Measurements from ENCODE around the gene EML6.
"Not testable (repeated sequence)": the region's sequence is repeated elsewhere in the genome, so short reads cannot be mapped to it uniquely, and the experiment has no call there.

Gene EML6

GRCh38 chr2:54975598-54976492, 252.4 kb downstream of the EML6 start:
- in situ Hi-C loops (cut with MboI; ENCODE audit: low sequenced_read_pairs) = no loop called here

- in situ Hi-C loops (cut with MboI; ENCODE audit: low sequenced_read_pairs) = no loop called here
Observed at GRCh38 chr2:54977149-54977548, 253.7 kb downstream of the EML6 start.

- in situ Hi-C loops (cut with MboI; ENCODE audit: low sequenced_read_pairs) = no loop called here
Observed at GRCh38 chr2:54979321-54980044, 256.0 kb downstream of the EML6 start.

DNA sequence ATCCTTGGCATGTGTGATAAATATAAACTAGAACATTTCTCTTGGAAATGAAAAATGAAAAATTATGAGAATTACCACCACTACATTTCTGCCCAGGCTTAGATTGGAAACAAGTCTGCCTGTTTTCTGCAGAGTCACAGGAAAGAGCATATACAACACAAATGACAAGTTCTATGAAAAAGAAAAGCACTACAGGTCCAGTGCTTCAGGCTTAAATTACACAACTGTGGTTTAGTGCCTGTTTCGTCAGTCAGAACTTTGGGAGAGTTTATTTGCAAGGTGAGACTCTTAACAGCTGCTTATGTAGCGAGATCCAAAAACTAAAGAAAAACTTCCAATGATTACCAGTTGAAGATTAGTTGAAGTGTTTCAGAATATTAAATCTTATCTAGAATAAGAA, 257.9 kb downstream of the EML6 start:
- in situ Hi-C loops (cut with MboI; ENCODE audit: low sequenced_read_pairs) = no loop called here

GRCh38 chr2:54983345-54984220, 260.1 kb downstream of the EML6 start:
- in situ Hi-C loops (cut with MboI; ENCODE audit: low sequenced_read_pairs) = no loop called here

DNA sequence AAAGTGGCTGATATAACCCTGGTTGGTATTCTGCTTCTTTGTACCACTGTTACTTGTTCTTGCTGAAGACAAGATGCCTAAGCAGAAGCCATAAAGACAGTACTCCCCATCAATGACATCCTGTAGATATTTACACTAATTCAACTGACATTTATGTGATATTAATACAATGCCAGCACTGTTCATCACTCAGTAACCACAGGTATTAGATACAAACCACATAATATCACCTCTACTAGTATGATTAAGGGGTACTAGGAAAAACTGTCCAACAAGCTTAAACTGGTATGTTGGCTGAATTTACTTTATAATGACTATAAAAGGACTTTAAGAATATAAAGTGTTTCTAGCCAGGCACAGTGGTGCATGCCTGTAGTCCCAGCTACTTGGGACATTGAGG, 261.0 kb downstream of the EML6 start:
- in situ Hi-C loops (cut with MboI; ENCODE audit: low sequenced_read_pairs) = no loop called here

DNA sequence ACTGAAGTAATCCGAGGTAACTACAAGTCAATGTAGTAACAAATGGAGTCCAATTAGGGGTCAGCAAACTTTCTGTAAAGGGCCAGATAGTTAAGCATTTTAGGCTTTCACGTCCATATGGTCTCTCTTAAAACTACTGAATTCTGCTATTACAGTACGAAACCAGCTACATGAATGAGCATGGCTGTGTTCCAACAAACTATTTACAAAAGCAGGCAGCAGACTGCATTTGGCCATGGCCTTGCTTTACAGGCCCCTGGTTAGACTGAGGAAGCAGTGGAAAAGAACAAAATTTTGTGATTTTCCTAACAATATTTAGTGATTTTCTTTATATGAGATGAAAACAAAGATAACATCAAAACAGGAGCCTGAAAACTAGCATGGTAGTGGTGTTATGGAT, 262.8 kb downstream of the EML6 start:
- in situ Hi-C loops (cut with MboI; ENCODE audit: low sequenced_read_pairs) = no loop called here

- in situ Hi-C loops (cut with MboI; ENCODE audit: low sequenced_read_pairs) = no loop called here
Observed at GRCh38 chr2:54988612-54989011, 265.1 kb downstream of the EML6 start.

- in situ Hi-C loops (cut with MboI; ENCODE audit: low sequenced_read_pairs) = not testable (repeated sequence)
Observed at GRCh38 chr2:54990694-54991093, 267.2 kb downstream of the EML6 start.

DNA sequence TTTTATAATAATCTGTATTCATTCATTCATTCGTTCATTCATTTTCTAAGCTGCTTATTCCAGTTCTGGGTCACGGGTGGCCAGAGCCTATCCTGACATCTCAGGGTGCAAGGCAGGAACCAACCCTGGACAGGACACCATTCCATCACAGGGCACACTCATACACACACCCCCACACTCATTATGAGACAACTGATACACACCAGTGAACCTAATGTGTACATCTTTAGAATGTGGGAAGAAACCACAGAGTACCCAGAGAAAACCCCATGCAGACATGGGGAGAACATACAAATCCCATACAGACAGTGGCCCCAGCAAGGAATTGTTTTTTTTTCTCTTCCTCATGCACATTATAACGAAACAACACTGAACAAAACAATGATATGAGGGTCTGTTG, 272.1 kb downstream of the EML6 start:
- in situ Hi-C loops (cut with MboI; ENCODE audit: low sequenced_read_pairs) = no loop called here

- in situ Hi-C loops (cut with MboI; ENCODE audit: low sequenced_read_pairs) = no loop called here
Observed at GRCh38 chr2:54997826-54998225, 274.4 kb downstream of the EML6 start.

DNA sequence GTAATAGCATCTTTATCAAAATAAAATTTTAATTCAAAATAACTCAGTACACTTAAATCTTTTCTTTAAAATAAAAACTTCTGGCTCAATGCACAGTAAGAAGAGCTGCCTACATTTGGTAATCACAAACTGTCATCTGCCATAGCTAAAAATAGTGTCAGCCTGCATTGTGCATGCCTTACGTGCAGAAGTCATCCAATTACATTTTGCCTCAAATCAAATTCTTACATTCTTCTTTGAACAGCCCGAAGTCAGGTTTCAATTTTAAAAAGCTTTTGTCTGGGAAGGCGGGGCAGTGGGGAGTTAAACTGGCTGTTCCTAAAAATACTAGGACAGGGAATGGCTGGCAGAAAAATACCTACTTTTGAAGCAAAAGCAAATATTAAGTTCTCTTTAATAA, 275.7 kb downstream of the EML6 start:
- in situ Hi-C loops (cut with MboI; ENCODE audit: low sequenced_read_pairs) = no loop called here

DNA sequence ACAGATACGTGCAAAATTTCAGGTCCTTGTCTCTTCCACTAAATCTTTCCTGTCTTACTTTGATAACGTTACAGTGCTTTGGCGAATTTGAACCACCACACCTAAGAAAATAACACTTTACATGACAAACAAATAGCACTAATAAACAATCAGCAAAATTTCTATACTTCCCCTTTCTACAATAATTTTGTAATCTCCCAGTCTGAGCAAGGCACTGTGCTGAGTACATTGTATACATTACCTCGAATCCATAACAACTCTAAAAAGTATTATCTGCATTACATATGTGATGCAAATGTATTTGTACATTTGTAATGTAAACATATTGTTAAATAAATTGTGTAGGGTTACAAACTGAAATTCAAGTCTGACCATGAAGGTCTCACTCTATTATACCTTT, 276.9 kb downstream of the EML6 start:
- in situ Hi-C loops (cut with MboI; ENCODE audit: low sequenced_read_pairs) = no loop called here

GRCh38 chr2:55001716-55002115, 278.3 kb downstream of the EML6 start:
- in situ Hi-C loops (cut with MboI; ENCODE audit: low sequenced_read_pairs) = no loop called here

DNA sequence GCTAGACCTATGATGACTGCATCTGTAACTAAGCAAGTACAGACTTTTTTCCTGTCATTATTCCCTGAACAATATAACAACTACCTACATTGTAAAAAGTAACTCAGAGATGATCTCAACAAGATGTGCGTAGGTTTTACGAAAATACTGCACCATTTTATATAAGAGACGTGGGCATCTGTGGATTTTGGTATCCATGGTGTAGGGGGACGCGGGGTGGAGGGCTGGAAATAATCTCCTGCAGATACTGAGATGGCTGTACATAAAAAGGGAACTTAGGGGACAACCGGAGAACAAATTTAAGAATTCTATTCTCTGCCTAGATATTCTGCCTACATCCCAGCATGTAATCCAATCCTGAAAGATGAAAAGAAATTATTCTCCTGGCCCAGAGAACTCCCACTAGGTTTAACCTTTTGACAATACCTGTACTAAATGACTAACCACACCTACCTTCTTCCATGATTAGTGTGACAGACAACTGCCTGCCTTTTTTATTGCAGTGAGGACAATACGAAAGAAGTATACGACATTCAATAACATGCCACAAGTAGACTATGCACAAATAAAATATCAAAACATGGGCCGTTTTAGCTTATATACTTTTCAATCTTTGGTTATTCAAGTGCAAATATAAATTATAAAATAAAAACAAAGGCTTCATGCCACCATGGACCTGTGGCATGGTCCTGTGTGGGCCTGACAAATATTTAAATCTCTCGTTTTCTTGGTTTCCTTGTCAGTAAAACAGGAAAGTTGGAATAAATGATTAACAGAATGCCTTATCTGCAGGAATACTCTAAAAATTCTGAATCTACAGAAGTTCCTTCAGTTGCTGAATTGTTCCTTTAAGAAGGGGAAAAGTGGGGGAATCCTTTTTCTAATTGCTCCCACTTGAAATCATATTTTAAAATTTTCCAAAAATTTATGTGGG, 280.5 kb downstream of the EML6 start:
- in situ Hi-C loops (cut with MboI; ENCODE audit: low sequenced_read_pairs) = no loop called here

DNA sequence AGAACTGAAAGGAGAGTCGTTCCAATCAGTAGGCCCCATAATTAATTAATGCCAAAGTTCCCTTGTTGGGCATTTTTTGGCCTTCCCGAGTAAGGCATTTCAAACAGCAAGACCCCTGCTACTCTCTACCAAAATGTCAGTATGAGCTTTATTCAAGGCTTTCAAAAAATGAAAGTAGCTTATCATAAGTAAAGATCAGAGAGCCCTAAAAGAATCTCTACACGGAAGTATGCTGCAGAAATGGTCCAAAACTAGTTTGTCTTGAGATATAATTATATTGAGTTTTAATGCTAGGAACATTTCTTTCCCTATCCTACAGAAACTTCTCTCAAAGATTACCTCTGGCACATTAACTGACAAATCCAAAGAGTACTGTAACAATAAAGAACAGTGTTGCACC, 282.8 kb downstream of the EML6 start:
- in situ Hi-C loops (cut with MboI; ENCODE audit: low sequenced_read_pairs) = no loop called here

DNA sequence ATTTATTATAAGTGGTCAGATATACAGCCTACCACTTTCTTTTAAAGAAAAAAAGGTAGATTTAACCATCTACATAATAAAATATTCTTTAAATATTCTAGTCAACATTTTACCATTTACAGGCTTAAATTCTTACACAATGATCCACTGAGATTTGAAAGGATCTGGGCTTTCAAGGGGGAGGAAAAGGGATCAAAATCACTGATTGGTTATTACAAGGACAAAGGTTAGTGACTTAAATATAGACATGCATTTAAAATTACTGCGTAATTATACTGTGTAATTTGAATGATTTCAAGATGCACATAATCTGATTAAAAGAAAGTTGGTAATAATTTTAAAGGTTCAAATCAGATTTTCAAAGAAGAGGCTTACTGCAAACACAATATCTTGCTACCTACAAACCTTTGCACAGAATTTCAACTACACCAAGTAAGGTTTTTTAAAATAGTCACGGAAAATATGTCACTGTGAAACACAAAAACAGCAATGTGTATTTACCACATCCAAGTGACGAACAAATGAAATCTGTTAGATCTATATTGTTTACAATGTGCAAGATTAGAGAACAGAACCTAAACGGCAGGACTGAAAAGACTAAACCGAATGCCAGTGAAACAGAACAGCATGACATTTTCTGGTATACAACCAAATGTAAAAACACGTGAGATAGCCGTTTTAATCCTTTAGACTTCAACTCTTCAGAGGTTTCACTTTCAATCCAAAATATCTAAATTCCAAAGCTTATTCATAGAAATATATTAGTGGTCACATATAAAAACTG, 286.0 kb downstream of the EML6 start:
- in situ Hi-C loops (cut with MboI; ENCODE audit: low sequenced_read_pairs) = loop anchor here (10.0 kb wide), 1 partner anchor 165 kb away; no protein-coding TSS in a partner anchor

- in situ Hi-C loops (cut with MboI; ENCODE audit: low sequenced_read_pairs) = loop anchor here (10.0 kb wide), 1 partner anchor 165 kb away; no protein-coding TSS in a partner anchor
Observed at GRCh38 chr2:55010149-55010591, 286.7 kb downstream of the EML6 start.

DNA sequence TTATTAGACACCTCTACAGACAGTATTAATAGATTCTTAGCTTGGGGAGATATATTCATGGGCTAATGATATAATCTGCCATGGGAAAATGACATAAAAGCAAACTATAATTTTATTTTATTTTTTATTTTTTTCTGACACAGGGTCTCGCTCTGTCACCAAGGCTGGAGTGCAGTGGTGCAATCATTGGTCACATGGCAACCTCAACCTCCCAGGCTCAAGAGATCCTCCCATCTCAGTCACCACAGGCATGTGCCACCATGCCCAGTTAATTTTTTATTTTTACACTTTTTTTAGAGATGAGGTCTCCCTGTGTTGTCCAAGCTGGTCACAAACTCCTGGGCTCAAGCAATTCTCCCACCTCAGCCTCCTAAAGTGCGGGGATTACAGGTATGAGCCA, 287.5 kb downstream of the EML6 start:
- in situ Hi-C loops (cut with MboI; ENCODE audit: low sequenced_read_pairs) = loop anchor here (10.0 kb wide), 1 partner anchor 164 kb away; no protein-coding TSS in a partner anchor

All from HL-60/S4 (cell line).